NCI-H774 (cell line): ENCODE measurements around the gene DPP6.

Experiments used
- DNase-seq: peaks from one replicate; lab custom pipeline; 2025; lab: John Stamatoyannopoulos, UW

The DPP6 gene

GRCh38 chr7:154451480-154452457, 399.6 kb downstream of the DPP6 start:
- DNase-seq, result no peak

GRCh38 chr7:154463794-154464193, 411.6 kb downstream of the DPP6 start:
- no peak for DNase-seq

DNA sequence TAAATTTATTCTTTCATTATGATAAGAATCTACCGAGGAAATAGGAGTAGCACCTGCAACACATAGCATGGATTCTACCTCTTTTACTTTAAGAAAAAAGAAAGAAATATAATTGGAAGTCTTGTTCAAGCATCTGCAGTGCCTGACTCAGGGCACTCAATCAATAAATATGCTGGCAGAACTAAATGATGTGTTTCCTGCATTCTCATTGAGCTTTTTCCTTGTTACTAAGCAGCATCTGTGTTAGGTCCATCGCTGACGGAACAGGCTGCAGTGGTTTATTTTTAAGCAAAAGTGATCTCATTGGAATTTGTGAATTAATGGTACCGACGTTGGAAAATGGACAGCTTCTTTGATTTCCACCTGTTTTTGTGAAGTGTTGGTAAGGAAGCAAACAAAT, 417.5 kb downstream of the DPP6 start:
- DNase-seq, result no peak

DNA sequence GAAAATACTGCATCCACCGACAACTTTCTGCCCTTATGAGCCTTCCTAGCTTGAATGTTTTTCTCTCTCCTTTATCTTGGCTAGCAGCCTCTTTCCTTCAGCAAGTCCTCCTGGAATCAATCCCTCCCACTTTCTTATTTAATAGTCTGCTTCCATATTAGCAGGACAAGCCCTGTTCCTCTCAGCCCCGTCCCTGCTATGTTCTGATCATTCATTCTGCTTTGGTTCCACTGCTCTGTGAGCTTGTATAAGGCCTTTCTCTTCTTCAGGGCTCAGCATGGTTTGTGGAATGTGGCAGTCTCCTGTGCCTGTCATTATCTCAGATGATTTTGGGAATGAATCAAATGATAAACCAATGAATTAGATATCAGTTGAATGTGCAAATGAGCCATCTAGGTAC, 420.1 kb downstream of the DPP6 start:
- no peak for DNase-seq

DNA sequence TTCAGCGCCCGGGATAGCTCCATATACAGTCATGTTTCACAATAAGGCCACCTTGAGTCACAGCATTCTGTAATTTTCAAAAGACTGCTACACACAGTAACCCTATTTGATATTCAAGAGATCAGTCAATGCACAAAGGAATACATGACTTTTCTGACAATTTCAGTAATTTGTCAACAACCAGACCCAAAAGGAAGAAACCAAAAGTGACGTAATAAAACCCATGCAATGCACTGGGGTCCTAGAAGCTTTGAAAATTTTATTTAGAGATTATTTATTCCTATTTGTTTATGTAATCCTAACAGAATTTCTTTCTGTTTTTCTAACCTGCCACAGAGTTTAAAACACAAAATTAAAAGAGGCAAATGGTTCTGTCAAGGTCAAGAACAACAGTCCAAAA, 421.2 kb downstream of the DPP6 start:
- no peak for DNase-seq

- no peak for DNase-seq
These were observed 422.8 kb downstream of the DPP6 start for GRCh38 chr7:154474903-154475520.

DNA sequence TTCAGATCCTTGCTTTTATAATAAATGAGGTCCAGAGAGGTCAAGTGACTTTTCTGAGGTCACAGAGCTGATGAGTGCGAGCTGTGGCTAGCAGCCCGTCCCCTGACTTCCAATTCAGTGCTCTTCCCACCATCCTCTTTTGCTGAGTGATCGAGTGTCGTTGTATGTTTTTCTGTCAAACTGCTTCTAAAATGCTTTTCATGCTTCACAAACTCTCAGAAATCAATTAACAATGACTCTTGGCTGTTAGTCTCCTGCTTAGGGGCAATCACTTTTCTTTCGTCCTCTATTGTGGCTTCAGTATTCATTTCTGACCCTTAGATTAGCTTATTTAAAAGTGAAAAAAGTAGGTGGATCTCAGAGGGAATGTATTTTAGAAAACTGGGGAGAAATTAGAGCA, 423.7 kb downstream of the DPP6 start:
- DNase-seq, result no peak

- DNase-seq, result no peak
These were observed 428.6 kb downstream of the DPP6 start for GRCh38 chr7:154480817-154481216.

- no peak for DNase-seq
These were observed 430.7 kb downstream of the DPP6 start for GRCh38 chr7:154482863-154483262.

DNA sequence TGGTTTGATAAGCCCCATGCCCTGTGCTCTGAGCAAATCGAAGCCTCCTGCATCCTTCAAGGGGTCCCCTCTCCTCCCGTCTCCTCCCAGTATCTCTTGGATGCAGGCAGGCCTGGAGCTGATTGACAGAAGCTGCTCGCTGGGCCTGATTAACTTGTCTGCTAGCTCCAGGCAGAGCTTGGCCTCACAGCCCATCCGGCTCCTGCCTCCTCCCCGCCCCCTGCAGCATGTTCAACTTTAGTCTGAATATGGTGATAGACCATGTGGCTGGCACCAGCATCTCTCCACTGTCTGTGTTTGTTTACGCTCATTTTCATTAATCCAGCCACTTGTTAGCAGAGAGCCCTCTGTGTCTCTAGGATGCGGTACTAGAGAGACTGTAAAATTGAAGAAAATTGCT, 432.2 kb downstream of the DPP6 start:
- no peak for DNase-seq

DNA sequence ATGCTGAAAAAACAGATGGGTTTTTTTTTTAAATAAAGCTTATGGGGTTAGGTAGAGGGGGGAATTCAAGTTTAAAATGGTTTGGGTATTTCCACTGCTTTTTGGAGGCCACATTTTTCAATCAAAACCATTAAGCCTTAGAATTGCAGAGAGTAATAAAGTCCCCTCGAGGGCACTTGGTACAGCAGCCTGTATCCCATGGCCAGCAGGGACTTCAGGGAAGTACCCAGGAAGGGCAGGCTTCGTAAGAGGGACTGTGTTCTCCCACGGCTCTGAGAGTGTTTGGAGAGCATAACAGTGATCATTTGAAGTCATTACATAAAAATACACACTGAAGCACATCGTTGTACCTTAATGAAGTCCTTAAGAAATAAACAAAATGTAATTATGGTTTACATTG, 432.7 kb downstream of the DPP6 start:
- no peak for DNase-seq

DNA sequence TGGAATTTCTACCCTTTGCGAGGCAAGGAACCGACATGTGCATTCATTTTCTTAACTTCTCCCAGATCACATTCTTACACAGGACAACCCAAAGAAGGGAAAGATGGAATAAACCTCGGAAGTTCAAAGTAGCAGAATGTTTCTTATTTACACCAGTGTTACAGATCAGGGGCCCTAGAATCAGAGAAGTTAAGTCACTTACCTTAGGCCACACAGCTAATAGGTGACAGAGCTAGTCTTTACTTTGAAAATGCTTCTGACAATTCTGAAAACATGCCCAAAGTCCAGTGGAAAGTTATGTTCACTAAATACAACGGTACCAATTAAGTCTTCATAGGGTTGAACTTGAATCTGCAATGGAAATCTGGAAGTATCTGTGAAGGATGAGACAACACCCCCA, 437.7 kb downstream of the DPP6 start:
- DNase-seq, result no peak

GRCh38 chr7:154493594-154493993, 441.4 kb downstream of the DPP6 start:
- DNase-seq, result no peak

DNA sequence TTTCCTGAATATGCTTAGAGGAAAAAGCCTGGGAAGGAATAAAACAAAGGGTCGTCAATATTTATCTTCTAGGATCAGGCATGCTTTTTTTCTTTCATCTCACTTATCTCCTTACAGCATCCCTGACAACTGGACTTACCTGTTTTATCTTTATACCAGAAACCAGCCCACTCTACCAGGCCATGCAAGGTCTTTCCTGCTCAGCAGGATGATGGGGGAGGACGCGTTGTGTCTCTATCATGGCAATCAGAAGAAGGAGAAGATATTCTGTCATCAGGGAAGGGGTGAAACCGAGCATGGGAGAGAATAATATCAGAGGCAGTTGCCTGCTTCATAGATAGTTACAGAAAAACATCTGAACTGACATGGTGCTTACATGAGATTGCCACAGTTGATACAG, 445.6 kb downstream of the DPP6 start:
- DNase-seq, result no peak

DNA sequence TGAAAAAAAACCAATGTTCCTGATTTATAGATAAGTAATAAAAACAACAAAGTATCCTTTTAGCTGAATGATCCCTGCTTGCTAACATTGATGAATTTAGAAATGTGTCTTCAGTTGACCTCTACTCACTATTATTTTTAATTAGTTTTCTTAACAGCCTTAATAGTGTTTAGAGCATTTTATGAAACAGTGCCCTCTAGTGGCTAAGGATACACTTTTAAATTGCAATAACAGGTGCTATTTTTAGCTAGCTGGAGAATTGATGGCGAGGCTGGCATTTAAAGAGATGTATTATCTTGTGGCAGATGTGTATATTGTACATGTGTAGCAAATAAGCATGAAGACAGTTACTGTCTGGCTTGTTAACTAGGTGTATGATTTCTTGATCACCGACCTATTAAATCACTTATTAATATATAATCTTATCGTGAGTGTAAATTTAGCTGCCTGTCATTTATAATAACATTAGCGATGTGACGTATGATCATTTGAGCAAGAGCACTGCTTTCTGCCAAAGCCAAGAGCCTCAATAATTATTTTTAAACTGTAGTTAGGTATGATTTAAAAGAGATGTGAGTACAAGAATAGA, 451.9 kb downstream of the DPP6 start:
- peak; percentile 49 for DNase-seq

GRCh38 chr7:154504918-154505317, 452.7 kb downstream of the DPP6 start:
- DNase-seq, result no peak

GRCh38 chr7:154505362-154505761, 453.2 kb downstream of the DPP6 start:
- DNase-seq, result no peak

DNA sequence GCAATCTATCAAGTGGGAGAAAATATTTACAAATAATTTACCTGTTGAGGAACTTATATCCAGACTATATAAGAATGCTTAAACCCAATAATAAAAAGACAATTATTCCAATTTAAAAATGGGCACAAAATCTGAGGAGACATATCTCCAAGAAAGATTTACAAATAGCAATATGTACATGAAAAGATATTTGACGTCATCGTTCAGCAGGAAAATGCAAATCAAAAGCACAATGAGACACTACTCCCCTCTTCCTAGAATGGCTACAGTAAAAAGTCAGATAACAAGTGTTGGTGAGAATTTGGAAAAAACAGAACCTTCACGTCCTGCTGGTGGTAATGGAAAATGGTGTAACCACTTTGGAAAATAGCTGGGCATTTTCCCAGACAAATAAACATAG, 457.0 kb downstream of the DPP6 start:
- DNase-seq, result no peak

- DNase-seq, result no peak
These were observed 460.1 kb downstream of the DPP6 start for GRCh38 chr7:154512121-154512833.

DNA sequence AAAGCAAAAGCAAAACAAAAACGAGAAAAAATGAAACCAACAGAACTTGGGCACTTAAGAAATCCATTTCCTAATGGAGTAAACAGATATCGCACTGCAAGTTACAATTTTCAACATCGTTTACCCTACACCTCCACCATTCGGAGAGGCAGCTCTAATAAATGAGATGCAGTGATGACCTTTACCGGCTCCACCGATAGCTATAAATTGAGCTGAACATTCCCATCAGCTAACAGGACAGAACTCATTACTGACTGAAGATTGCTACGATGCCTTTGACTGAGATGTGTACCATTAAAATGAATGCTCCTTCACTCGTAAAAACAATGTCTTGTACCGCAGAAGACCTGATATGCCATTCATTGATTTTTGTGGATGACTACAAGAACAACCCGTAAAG, 465.6 kb downstream of the DPP6 start:
- DNase-seq, result no peak

GRCh38 chr7:154519229-154519628, 467.0 kb downstream of the DPP6 start:
- no peak for DNase-seq

- no peak for DNase-seq
These were observed 477.9 kb downstream of the DPP6 start for GRCh38 chr7:154530136-154530535.
